Endothelial cell (in vitro differentiated cells): ENCODE results near the gene SPO11. TPM values are rescaled to one million over a fixed set of nuclear protein-coding genes. Genes with fewer than 3 reads are reported as not detected.

Source experiments
- DNase-seq: peaks from one replicate; pipeline ENCODE4 v3.0.0; 2021; ENCODE audit warnings: low spot score
- H3K27ac Mint-ChIP-seq: one replicate; pipeline ENCODE4 v1.8.0; 2021; ENCODE audit warnings: mixed read lengths, inconsistent platforms; ENCODE audit not compliant: unreplicated experiment
- H3K27me3 Mint-ChIP-seq: one replicate; pipeline ENCODE4 v1.8.0; 2021; ENCODE audit warnings: mild to moderate bottlenecking, moderate library complexity, mixed read lengths, inconsistent platforms; ENCODE audit not compliant: unreplicated experiment
- H3K36me3 Mint-ChIP-seq: one replicate; pipeline ENCODE4 v1.8.0; 2021; ENCODE audit warnings: mild to moderate bottlenecking, low read depth, mixed read lengths, inconsistent platforms; ENCODE audit not compliant: unreplicated experiment
- H3K4me1 Mint-ChIP-seq: one replicate; pipeline ENCODE4 v1.8.0; 2021; ENCODE audit warnings: mild to moderate bottlenecking, mixed read lengths, inconsistent platforms; ENCODE audit not compliant: unreplicated experiment
- H3K4me3 Mint-ChIP-seq: one replicate; pipeline ENCODE4 v1.8.0; 2021; ENCODE audit warnings: mild to moderate bottlenecking, mixed read lengths, inconsistent platforms; ENCODE audit not compliant: unreplicated experiment
- H3K9me3 Mint-ChIP-seq: one replicate; pipeline ENCODE4 v1.8.0; 2021; ENCODE audit warnings: mixed read lengths, inconsistent platforms; ENCODE audit not compliant: unreplicated experiment
- total RNA-seq: library from RNA; stranded (reverse); fragmentation: NEBNext Ultra II Directional; extraction: Animal tissue kit (Norgen Biotek cat#: 25700); gene quantifications from one replicate; pipeline ENCODE4 v1.2.1, GENCODE V29; 2021; ENCODE audit not compliant: unreplicated experiment
- TF ChIP-seq, protein P1 (sequence below): fragments of 200-600 bp; sonication (generic); IDR thresholded peaks from one replicate; pipeline ENCODE4 v1.5.0; 2021; ENCODE audit warnings: antibody characterized with exemption; ENCODE audit not compliant: unreplicated experiment

Gene SPO11
- total RNA-seq, 1 donor from 2014 or later, result not detected

- DNase-seq, result no peak
- Mint-ChIP-seq H3K4me3 (no peak overlapping the region), H3K9me3 (no peaks in the 10 kb centered on the region), H3K27me3 (peaks cover 7% of the 10 kb centered on the region), H3K36me3 (no peaks in the 10 kb centered on the region), H3K4me1 (no peaks in the 10 kb centered on the region), H3K27ac (no peak overlapping the region)
- TF ChIP-seq, protein P1, sequence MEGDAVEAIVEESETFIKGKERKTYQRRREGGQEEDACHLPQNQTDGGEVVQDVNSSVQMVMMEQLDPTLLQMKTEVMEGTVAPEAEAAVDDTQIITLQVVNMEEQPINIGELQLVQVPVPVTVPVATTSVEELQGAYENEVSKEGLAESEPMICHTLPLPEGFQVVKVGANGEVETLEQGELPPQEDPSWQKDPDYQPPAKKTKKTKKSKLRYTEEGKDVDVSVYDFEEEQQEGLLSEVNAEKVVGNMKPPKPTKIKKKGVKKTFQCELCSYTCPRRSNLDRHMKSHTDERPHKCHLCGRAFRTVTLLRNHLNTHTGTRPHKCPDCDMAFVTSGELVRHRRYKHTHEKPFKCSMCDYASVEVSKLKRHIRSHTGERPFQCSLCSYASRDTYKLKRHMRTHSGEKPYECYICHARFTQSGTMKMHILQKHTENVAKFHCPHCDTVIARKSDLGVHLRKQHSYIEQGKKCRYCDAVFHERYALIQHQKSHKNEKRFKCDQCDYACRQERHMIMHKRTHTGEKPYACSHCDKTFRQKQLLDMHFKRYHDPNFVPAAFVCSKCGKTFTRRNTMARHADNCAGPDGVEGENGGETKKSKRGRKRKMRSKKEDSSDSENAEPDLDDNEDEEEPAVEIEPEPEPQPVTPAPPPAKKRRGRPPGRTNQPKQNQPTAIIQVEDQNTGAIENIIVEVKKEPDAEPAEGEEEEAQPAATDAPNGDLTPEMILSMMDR, result no peak
Observed at GRCh38 chr20:57317789-57318371, 11.7 kb upstream of the SPO11 start.

- Mint-ChIP-seq H3K4me1 (no peaks in the 10 kb centered on the region), H3K9me3 (no peaks in the 10 kb centered on the region), H3K36me3 (no peaks in the 10 kb centered on the region), H3K4me3 (no peak overlapping the region), H3K27me3 (peaks cover 7% of the 10 kb centered on the region), H3K27ac (no peak overlapping the region)
- TF ChIP-seq, protein P1, result no peak
- no peak for DNase-seq
Observed at GRCh38 chr20:57319584-57319983, 10.0 kb upstream of the SPO11 start.

DNA sequence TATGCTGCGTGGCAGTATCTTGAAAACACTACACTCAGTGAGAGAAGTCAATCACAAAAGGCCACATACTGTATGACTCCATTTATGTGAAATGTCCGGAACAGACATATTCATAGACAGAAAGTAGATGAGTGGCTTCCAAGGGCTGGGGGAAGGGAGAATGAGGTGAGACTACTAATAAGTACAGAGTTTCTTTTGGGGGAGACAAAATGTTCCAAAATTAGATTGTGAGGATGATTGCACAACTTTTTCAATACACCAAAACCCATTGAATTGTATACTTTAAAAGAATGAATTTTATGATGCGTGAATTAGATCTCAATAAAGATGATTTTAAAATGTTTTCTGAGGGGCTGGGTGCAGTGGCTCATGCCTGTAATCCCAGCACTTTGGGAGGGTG lies 9.2 kb upstream of the SPO11 start:
- TF ChIP-seq, protein P1, result no peak
- no peaks in the 10 kb centered on the region for H3K9me3 Mint-ChIP-seq
- no peaks in the 10 kb centered on the region for H3K36me3 Mint-ChIP-seq
- H3K4me1 Mint-ChIP-seq, result no peaks in the 10 kb centered on the region
- H3K4me3 Mint-ChIP-seq, result no peak overlapping the region
- no peak overlapping the region for H3K27ac Mint-ChIP-seq
- no peak for DNase-seq
- peaks cover 6% of the 10 kb centered on the region for H3K27me3 Mint-ChIP-seq

DNA sequence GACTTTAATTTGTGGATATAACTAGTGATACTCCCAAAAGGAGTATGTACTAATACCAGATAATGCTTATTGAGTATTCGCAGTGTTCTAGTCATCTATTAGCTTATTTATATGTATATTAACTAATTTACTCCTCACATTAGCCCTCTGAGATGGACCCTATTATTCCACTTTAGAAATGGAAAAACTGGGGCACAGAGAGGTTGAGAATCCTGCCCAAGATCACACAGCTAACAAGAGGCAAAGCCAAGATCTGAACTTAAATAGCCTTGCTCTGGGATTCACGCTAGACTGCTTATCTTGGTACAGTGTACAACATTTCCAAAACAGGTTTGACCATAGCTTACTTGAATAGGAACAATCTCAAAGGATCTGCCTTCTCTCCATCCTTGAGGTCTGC lies 8.5 kb upstream of the SPO11 start:
- H3K27me3 Mint-ChIP-seq, result peaks cover 5% of the 10 kb centered on the region
- H3K4me3 Mint-ChIP-seq, result no peak overlapping the region
- H3K9me3 Mint-ChIP-seq, result no peaks in the 10 kb centered on the region

DNA sequence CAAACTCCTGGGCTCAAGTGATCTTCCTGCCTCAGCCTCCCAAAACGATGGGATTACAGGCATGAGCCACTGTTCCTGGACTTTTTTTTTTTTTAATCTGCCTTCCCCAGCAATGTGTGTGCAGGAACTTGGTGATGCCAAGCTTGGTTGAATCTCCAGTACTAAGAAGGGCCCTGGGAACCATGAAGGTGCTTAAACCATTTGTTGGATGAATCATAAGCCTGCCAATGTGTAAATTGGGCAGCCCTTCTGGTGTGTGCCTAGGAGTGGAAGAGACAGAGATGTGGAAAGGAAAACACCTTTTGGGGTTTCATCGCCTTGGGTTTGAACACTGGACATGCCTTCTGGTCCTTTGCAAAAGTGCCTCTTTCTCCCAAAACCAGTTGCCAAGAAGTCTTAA lies 7.1 kb upstream of the SPO11 start:
- no peak for DNase-seq
- H3K4me3 Mint-ChIP-seq, result no peak overlapping the region
- H3K27ac Mint-ChIP-seq, result no peak overlapping the region
- no peaks in the 10 kb centered on the region for H3K4me1 Mint-ChIP-seq
- H3K9me3 Mint-ChIP-seq, result no peaks in the 10 kb centered on the region
- H3K27me3 Mint-ChIP-seq, result peaks cover 6% of the 10 kb centered on the region
- no peaks in the 10 kb centered on the region for H3K36me3 Mint-ChIP-seq
- TF ChIP-seq, protein P1, result no peak

More for the DNA sequence above, 8.5 kb upstream of the SPO11 start:
- Mint-ChIP-seq H3K4me1 (no peaks in the 10 kb centered on the region), H3K27ac (no peak overlapping the region), H3K36me3 (no peaks in the 10 kb centered on the region)
- DNase-seq, result no peak
- TF ChIP-seq, protein P1, result no peak
